DOHH2 (cell line): ENCODE data around the gene SUMF2.
"Not testable (repeated sequence)": the region's sequence is repeated elsewhere in the genome, so short reads cannot be mapped to it uniquely, and the experiment has no call there.

Experiments used
- H3F3A ChIP-seq: fragments of 200-600 bp; sonication (generic), shearing (Covaris generic); 2 replicates; pipeline ENCODE4 v1.6.0; 2016; ENCODE audit warnings: antibody characterized with exemption, mild to moderate bottlenecking; ENCODE audit not compliant: control insufficient read depth, insufficient read depth
- H3K27ac ChIP-seq: fragments of 200-600 bp; sonication (generic); 2 replicates; pipeline ENCODE4 v1.5.1; 2014; ENCODE audit warnings: low read depth, mild to moderate bottlenecking, low read length, moderate library complexity
- H3K27me3 ChIP-seq: fragments of 200-600 bp; sonication (generic); 2 replicates; pipeline ENCODE4 v1.6.1; 2014; ENCODE audit warnings: mild to moderate bottlenecking, low read length, mixed read lengths; ENCODE audit not compliant: control insufficient read depth
- H3K36me3 ChIP-seq: fragments of 200-600 bp; sonication (generic); 2 replicates; pipeline ENCODE4 v1.6.1; 2014; ENCODE audit warnings: mild to moderate bottlenecking, low read length, moderate library complexity, mixed read lengths; ENCODE audit not compliant: control insufficient read depth
- H3K4me1 ChIP-seq: fragments of 200-600 bp; sonication (generic); 2 replicates; pipeline ENCODE4 v1.6.1; 2014; ENCODE audit warnings: mild to moderate bottlenecking, low read length, mixed read lengths; ENCODE audit not compliant: control insufficient read depth
- H3K4me2 ChIP-seq: fragments of 200-600 bp; sonication (generic); 2 replicates; pipeline ENCODE4 v1.6.0; 2014; ENCODE audit warnings: mild to moderate bottlenecking, low read length, moderate library complexity
- H3K4me3 ChIP-seq: fragments of 200-600 bp; sonication (generic); 2 replicates; pipeline ENCODE4 v1.5.1; 2014; ENCODE audit warnings: mild to moderate bottlenecking, low read length, mixed read lengths
- H3K79me2 ChIP-seq: fragments of 200-600 bp; sonication (generic); 2 replicates; pipeline ENCODE4 v1.6.1; 2014; ENCODE audit warnings: mild to moderate bottlenecking, low read length, mixed read lengths; ENCODE audit not compliant: control insufficient read depth
- H3K9me2 ChIP-seq: fragments of 200-600 bp; sonication (generic); replicated peaks from 2 replicates; pipeline ENCODE4 v1.6.1; 2014; ENCODE audit warnings: mild to moderate bottlenecking, low read length, mixed read lengths; ENCODE audit not compliant: control insufficient read depth
- H3K9me3 ChIP-seq: fragments of 200-600 bp; sonication (generic); 2 replicates; pipeline ENCODE4 v1.6.1; 2014; ENCODE audit warnings: antibody characterized with exemption, low read length, mixed read lengths; ENCODE audit not compliant: control insufficient read depth, insufficient read depth
- H4K20me1 ChIP-seq: fragments of 200-600 bp; sonication (generic); 2 replicates; pipeline ENCODE4 v1.6.0; 2014; ENCODE audit warnings: low read depth, mild to moderate bottlenecking, antibody characterized with exemption, low read length, moderate library complexity; ENCODE audit not compliant: control insufficient read depth, insufficient read depth
- EZH2phosphoT487 ChIP-seq: fragments of 200-600 bp; sonication (generic); IDR thresholded peaks from 2 replicates; pipeline ENCODE4 v1.6.1; 2017; ENCODE audit warnings: borderline replicate concordance, mild to moderate bottlenecking, antibody characterized with exemption, low read length, moderate library complexity, mixed read lengths
- TF ChIP-seq, protein P1 (sequence below): fragments of 200-600 bp; sonication (generic); IDR thresholded peaks from one replicate; pipeline ENCODE4 v1.5.1; 2014; ENCODE audit warnings: antibody characterized with exemption, mild to moderate bottlenecking, low read depth, low read length; ENCODE audit not compliant: poor library complexity, severe bottlenecking

The SUMF2 gene

GRCh38 chr7:56099653-56100052, 35.6 kb downstream of the SUMF2 start:
- TF ChIP-seq, protein P1, sequence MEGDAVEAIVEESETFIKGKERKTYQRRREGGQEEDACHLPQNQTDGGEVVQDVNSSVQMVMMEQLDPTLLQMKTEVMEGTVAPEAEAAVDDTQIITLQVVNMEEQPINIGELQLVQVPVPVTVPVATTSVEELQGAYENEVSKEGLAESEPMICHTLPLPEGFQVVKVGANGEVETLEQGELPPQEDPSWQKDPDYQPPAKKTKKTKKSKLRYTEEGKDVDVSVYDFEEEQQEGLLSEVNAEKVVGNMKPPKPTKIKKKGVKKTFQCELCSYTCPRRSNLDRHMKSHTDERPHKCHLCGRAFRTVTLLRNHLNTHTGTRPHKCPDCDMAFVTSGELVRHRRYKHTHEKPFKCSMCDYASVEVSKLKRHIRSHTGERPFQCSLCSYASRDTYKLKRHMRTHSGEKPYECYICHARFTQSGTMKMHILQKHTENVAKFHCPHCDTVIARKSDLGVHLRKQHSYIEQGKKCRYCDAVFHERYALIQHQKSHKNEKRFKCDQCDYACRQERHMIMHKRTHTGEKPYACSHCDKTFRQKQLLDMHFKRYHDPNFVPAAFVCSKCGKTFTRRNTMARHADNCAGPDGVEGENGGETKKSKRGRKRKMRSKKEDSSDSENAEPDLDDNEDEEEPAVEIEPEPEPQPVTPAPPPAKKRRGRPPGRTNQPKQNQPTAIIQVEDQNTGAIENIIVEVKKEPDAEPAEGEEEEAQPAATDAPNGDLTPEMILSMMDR = no peak
- no peak for TF ChIP-seq EZH2phosphoT487
- Histone ChIP-seq H3K27ac (no peak overlapping the region), H3K27me3 (no peaks in the 10 kb centered on the region), H3K79me2 (peaks cover 22% of the 10 kb centered on the region), H3K4me2 (no peak overlapping the region), H3K9me2 (no peaks in the 10 kb centered on the region), H3K4me3 (no peak overlapping the region), H3K9me3 (no peaks in the 10 kb centered on the region), H3K36me3 (peaks cover 57% of the 10 kb centered on the region), H3K4me1 (peaks cover 17% of the 10 kb centered on the region), H4K20me1 (peaks cover 36% of the 10 kb centered on the region), H3F3A (peaks cover 48% of the 10 kb centered on the region)

GRCh38 chr7:56104138-56104537, 40.1 kb downstream of the SUMF2 start:
- peaks cover 40% of the 10 kb centered on the region for H3F3A ChIP-seq
- peaks cover 47% of the 10 kb centered on the region for H3K79me2 ChIP-seq
- not testable (repeated sequence) for H3K4me3 ChIP-seq, H3K9me2 ChIP-seq, H3K27ac ChIP-seq, H3K27me3 ChIP-seq, H3K9me3 ChIP-seq
- H3K36me3 ChIP-seq = peaks cover 71% of the 10 kb centered on the region
- H4K20me1 ChIP-seq = peaks cover 48% of the 10 kb centered on the region
- peaks cover 36% of the 10 kb centered on the region for H3K4me1 ChIP-seq
- H3K4me2 ChIP-seq = peak overlapping the region; percentile 17; the same call in 1 of the 2 replicates

DNA sequence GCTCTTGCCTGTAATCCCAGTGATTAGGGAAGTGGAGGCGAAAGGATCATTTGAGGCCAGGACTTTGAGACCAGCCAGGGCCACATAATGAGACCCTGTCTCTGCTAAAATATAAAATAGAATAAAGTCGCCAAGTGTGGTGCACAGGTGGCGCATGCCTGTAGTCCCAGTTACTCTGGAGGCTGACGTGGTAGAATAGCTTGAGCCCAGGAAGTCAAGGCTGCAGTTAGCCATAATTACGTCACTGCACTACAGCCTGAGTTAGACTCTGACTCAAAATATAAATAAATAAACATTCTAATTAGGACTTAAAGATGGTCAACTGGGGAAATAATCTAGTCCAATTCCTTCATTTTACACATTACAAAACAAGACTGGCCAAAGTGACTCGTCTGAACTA, 41.4 kb downstream of the SUMF2 start:
- Histone ChIP-seq H3K9me2 (no peaks in the 10 kb centered on the region), H3K4me1 (peaks cover 31% of the 10 kb centered on the region), H3K36me3 (peaks cover 57% of the 10 kb centered on the region), H3F3A (peaks cover 28% of the 10 kb centered on the region), H3K4me3 (peak overlapping the region; percentile 87), H3K27ac (peak overlapping the region; percentile 49), H3K4me2 (peak overlapping the region; percentile 66), H4K20me1 (peaks cover 41% of the 10 kb centered on the region), H3K27me3 (no peaks in the 10 kb centered on the region), H3K79me2 (peaks cover 47% of the 10 kb centered on the region), H3K9me3 (peaks cover 9% of the 10 kb centered on the region; the same call in 1 of the 2 replicates)
- TF ChIP-seq, protein P1 = no peak

DNA sequence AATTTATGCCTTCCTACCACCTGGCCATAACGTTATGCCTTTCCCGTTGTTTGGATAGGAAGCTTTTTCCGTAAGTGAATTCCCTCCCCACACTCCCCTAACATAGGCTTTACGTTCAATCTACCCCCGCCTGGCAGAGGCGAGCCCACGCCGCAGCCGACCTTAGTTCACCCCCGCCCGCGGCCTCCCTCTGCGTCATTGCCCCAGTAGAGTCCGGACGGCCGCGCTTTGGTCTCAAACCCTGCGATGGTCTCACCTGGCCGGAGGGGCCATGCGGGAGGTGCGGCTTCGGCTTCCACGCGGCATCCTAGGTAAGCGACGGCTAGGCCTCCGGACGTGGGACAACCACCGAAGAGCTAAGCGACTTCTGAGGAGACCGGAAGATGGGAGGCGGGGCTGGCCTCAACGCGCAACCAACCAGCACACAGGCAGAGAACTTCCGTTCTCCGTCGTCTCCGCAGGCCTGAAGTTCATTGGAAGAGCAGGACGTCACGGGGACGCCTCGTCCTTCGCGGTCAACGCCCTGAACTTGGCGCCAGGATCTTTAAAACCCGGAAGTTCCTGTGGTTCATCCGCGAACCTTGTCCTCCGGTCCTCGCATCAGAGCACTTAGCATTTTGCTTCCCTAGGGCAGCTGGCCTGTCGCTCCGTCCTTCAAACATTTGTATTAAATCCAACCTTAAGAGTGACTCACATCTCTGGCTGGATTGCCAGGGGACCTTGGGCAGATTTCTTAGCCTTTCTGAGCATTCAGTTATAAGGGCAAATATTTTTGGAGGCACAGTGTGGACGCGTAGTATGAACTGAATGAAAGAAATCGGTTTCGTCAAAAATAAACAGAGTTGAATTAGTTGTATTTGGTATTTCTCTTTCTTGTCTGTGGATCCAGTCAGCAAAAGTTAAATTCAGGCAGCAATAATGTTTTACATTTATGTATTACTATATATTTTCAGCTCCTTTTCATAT, 42.3 kb downstream of the SUMF2 start, which contains the start of gene CHCHD2:
Gene CHCHD2, minus strand, starts transcription at position 369 of the 966 bp plus-strand sequence. Its CDS starts 63 bp downstream, at position 306.
- H3F3A ChIP-seq = peaks cover 21% of the 10 kb centered on the region
- TF ChIP-seq EZH2phosphoT487 = no peak
- TF ChIP-seq, protein P1 = no peak
- H3K36me3 ChIP-seq = peaks cover 48% of the 10 kb centered on the region

More for the DNA sequence above, 42.3 kb downstream of the SUMF2 start, which contains the start of gene CHCHD2:
- Histone ChIP-seq H3K9me2 (no peaks in the 10 kb centered on the region), H3K27ac (peak within 1 kb of the TSS; percentile 51), H3K27me3 (no peaks in the 10 kb centered on the region), H3K4me3 (peak within 1 kb of the TSS; percentile 87), H4K20me1 (peaks cover 34% of the 10 kb centered on the region), H3K4me1 (peaks cover 35% of the 10 kb centered on the region), H3K4me2 (peak within 1 kb of the TSS; percentile 66), H3K79me2 (peaks cover 47% of the 10 kb centered on the region), H3K9me3 (peaks cover 9% of the 10 kb centered on the region; the same call in 1 of the 2 replicates)
